ENCODE measurements around the gene PTPRT.

- TF ChIP-seq CTCF (IDR thresholded peaks at IDR 0.05; ENCODE audit: low read length) (no peak), EZH2 (optimal IDR thresholded peaks at IDR 0.05; ENCODE audit: low read depth, low read length) (no peak)
Measured at GRCh38 chr20:43189554-43190331, at the start of gene PTPRT.

Measured in MM.1S (cell line).